H1 (cell line): Measurements from ENCODE around the gene CDS2. TPM values are rescaled to one million over a fixed set of nuclear protein-coding genes. Genes with fewer than 3 reads are reported as not detected.

Experiments used
- CTCF ChIA-PET: fragments of 300-600 bp; sonication (Branson Sonifier 250); formaldehyde crosslinking; loops from one replicate; lab custom pipeline; 2021; ENCODE audit not compliant: partially characterized antibody; lab: Charles Lee
- POLR2A ChIA-PET: fragments of 300-600 bp; sonication (Branson Sonifier 250); formaldehyde crosslinking; loops from one replicate; lab custom pipeline; 2021; ENCODE audit warnings: inconsistent platforms; ENCODE audit not compliant: partially characterized antibody; lab: Charles Lee
- DNase-seq, 2 experiments: peaks; one replicate each; pipeline versions ENCODE4 v3.0.0 to v3.0.0-alpha.2; 2010 to 2022; ENCODE audit warnings: low spot score in 2 of 2, low read depth in 1 of 2, mixed read lengths in 1 of 2
- FAIRE-seq: peaks from 2 replicates; lab custom pipeline; 2011; peaks lifted over from hg19 to GRCh38; lab: Jason Lieb, UNC
- H2AFZ ChIP-seq: 2 replicates; pipeline ENCODE4 v1.8.1; 2012; ENCODE audit warnings: low read length, inconsistent platforms
- H2AK5ac ChIP-seq: 2 replicates; pipeline ENCODE4 v1.6.1; 2013; ENCODE audit warnings: low read depth, low read length
- H2BK120ac ChIP-seq: replicated peaks from 2 replicates; pipeline ENCODE3; 2013; ENCODE audit warnings: low read depth, low read length, inconsistent platforms
- H2BK12ac ChIP-seq: 2 replicates; pipeline ENCODE4 v1.6.1; 2013; ENCODE audit warnings: low read depth, low read length
- H2BK15ac ChIP-seq: 2 replicates; pipeline ENCODE4 v1.6.1; 2013; ENCODE audit warnings: low read length
- H2BK20ac ChIP-seq: 2 replicates; pipeline ENCODE4 v1.6.1; 2013; ENCODE audit warnings: low read length
- H2BK5ac ChIP-seq: 2 replicates; pipeline ENCODE4 v1.6.1; 2013; ENCODE audit warnings: low read depth, low read length
- H3K14ac ChIP-seq: 2 replicates; pipeline ENCODE4 v1.6.1; 2013; ENCODE audit warnings: inconsistent platforms; ENCODE audit not compliant: insufficient read length
- H3K18ac ChIP-seq: 2 replicates; pipeline ENCODE4 v1.6.1; 2013; ENCODE audit warnings: low read length; ENCODE audit errors: extremely low read depth
- H3K23ac ChIP-seq: 2 replicates; pipeline ENCODE4 v1.6.1; 2013; ENCODE audit warnings: inconsistent platforms; ENCODE audit not compliant: insufficient read length
- H3K23me2 ChIP-seq: 2 replicates; pipeline ENCODE4 v1.6.1; 2013; ENCODE audit warnings: low read depth, low read length
- H3K27ac ChIP-seq: 2 replicates; pipeline ENCODE4 v1.6.1; 2011; ENCODE audit warnings: low read depth, low read length, inconsistent platforms
- H3K27me3 ChIP-seq, 4 experiments: replicated peaks in 1 of 4; 1 replicate in 1 of 4; 2 replicates in 3 of 4; pipeline versions ENCODE4 v1.6.1 to v1.8.1; 2011 to 2013; ENCODE audit warnings: low read length in 3 of 4, mild to moderate bottlenecking in 3 of 4, inconsistent platforms in 2 of 4, mixed read lengths in 2 of 4, moderate library complexity in 1 of 4; ENCODE audit not compliant: control insufficient read depth in 3 of 4, insufficient read depth in 3 of 4; ENCODE audit errors: extremely low read depth in 1 of 4
- H3K36me3 ChIP-seq, 4 experiments: 2 replicates each; pipeline versions ENCODE4 v1.6.1 to v1.8.1; 2011 to 2013; ENCODE audit warnings: mild to moderate bottlenecking in 4 of 4, low read length in 3 of 4, moderate library complexity in 2 of 4, control low read depth in 1 of 4, inconsistent platforms in 1 of 4; ENCODE audit not compliant: insufficient read depth in 4 of 4, control insufficient read depth in 2 of 4
- H3K4ac ChIP-seq: replicated peaks from 2 replicates; pipeline ENCODE3; 2013; ENCODE audit warnings: low read length, low read depth, mixed read lengths, inconsistent platforms; ENCODE audit not compliant: insufficient read length
- H3K4me1 ChIP-seq, 4 experiments: replicated peaks in 1 of 4; 1 replicate in 1 of 4; 2 replicates in 3 of 4; pipeline versions ENCODE4 v1.6.1 to v1.8.1; 2011 to 2013; ENCODE audit warnings: low read length in 3 of 4, inconsistent platforms in 2 of 4, mixed read lengths in 1 of 4; ENCODE audit not compliant: insufficient read depth in 4 of 4, control insufficient read depth in 3 of 4
- H3K4me2 ChIP-seq, 2 experiments: 2 replicates each; pipeline versions ENCODE4 v1.6.1 to v1.8.1; 2011 to 2013; ENCODE audit warnings: low read depth in 2 of 2, low read length in 2 of 2, control low read depth in 1 of 2, inconsistent platforms in 1 of 2, mild to moderate bottlenecking in 1 of 2; ENCODE audit not compliant: insufficient read depth in 1 of 2
- H3K4me3 ChIP-seq, 4 experiments: fragments of 200-600, 300-600 bp in 1 of 4; sonication (generic), shearing (Covaris generic), sonication (Bioruptor Twin) in 1 of 4; 2 replicates each; pipeline versions ENCODE4 v1.5.1 to v1.8.1; 2011 to 2016; ENCODE audit warnings: low read length in 4 of 4, low read depth in 3 of 4, control low read depth in 2 of 4, inconsistent platforms in 2 of 4, mild to moderate bottlenecking in 2 of 4, mixed read lengths in 1 of 4, moderate library complexity in 1 of 4; ENCODE audit not compliant: insufficient read depth in 2 of 4; ENCODE audit errors: extremely low read depth in 1 of 4
- H3K56ac ChIP-seq: replicated peaks from 2 replicates; pipeline ENCODE3; 2013; ENCODE audit warnings: low read depth, mild to moderate bottlenecking, mixed read lengths, low read length, inconsistent platforms; ENCODE audit not compliant: insufficient read length
- H3K79me1 ChIP-seq: 2 replicates; pipeline ENCODE4 v1.6.1; 2013; ENCODE audit warnings: low read depth, low read length, control low read depth
- H3K79me2 ChIP-seq, 2 experiments: 2 replicates each; pipeline versions ENCODE4 v1.6.1 to v1.8.1; 2012 to 2013; ENCODE audit warnings: low read length in 2 of 2, mild to moderate bottlenecking in 2 of 2, inconsistent platforms in 1 of 2; ENCODE audit not compliant: insufficient read depth in 2 of 2, control insufficient read depth in 1 of 2
- H3K9ac ChIP-seq, 4 experiments: replicated peaks in 1 of 4; 1 replicate in 1 of 4; 2 replicates in 3 of 4; pipeline versions ENCODE4 v1.6.1 to v1.8.1; 2011 to 2013; ENCODE audit warnings: low read depth in 3 of 4, low read length in 3 of 4, control low read depth in 2 of 4, mild to moderate bottlenecking in 2 of 4, moderate library complexity in 2 of 4, inconsistent platforms in 1 of 4; ENCODE audit errors: extremely low read depth in 1 of 4
- H3K9me3 ChIP-seq, 2 experiments: 2 replicates each; pipeline versions ENCODE4 v1.6.1 to v1.8.1; 2012 to 2013; ENCODE audit warnings: mild to moderate bottlenecking in 2 of 2, moderate library complexity in 2 of 2, control low read depth in 1 of 2, inconsistent platforms in 1 of 2, low read depth in 1 of 2, low read length in 1 of 2, mixed read lengths in 1 of 2; ENCODE audit not compliant: insufficient read depth in 2 of 2
- H4K20me1 ChIP-seq, 2 experiments: replicated peaks in 1 of 2; 2 replicates each; pipeline versions ENCODE3 to v1.8.1; 2011 to 2013; ENCODE audit warnings: inconsistent platforms in 2 of 2, low read length in 2 of 2, mild to moderate bottlenecking in 1 of 2; ENCODE audit not compliant: insufficient read depth in 2 of 2, control insufficient read depth in 1 of 2
- H4K5ac ChIP-seq: 2 replicates; pipeline ENCODE4 v1.6.1; 2013; ENCODE audit warnings: low read length, low read depth, mixed read lengths, inconsistent platforms; ENCODE audit not compliant: insufficient read length
- H4K8ac ChIP-seq: 2 replicates; pipeline ENCODE4 v1.8.0; 2013; ENCODE audit warnings: mild to moderate bottlenecking, moderate library complexity, low read length, inconsistent platforms; ENCODE audit not compliant: insufficient read depth; ENCODE audit errors: extremely low read depth
- H4K91ac ChIP-seq: replicated peaks from 2 replicates; pipeline ENCODE3; 2013; ENCODE audit warnings: low read length, mixed read lengths, inconsistent platforms; ENCODE audit not compliant: insufficient read length
- CBX8 ChIP-seq: fragments of 300-800, 300-1000 bp; sonication (generic); IDR thresholded peaks from 2 replicates; pipeline ENCODE4 v1.7.1; 2016; ENCODE audit warnings: low read depth, low read length, borderline replicate concordance
- HDAC2 ChIP-seq, 2 experiments: fragments of 300-600 bp in 1 of 2; sonication (generic) in 1 of 2; IDR thresholded peaks; 2 replicates each; pipeline ENCODE4 v1.6.1; 2011 to 2012; ENCODE audit warnings: low read depth in 2 of 2, low read length in 2 of 2, mild to moderate bottlenecking in 2 of 2, moderate library complexity in 2 of 2, borderline replicate concordance in 1 of 2, inconsistent platforms in 1 of 2
- KDM1A ChIP-seq: fragments of 200-600, 300-600 bp; sonication (generic); IDR thresholded peaks from 2 replicates; pipeline ENCODE4 v1.7.1; 2016; ENCODE audit warnings: mild to moderate bottlenecking, low read length, borderline replicate concordance
- NANOG ChIP-seq: IDR thresholded peaks from 2 replicates; pipeline ENCODE4 v1.6.1; 2011; ENCODE audit warnings: low read length, low read depth, mild to moderate bottlenecking, inconsistent platforms; ENCODE audit not compliant: insufficient read depth, poor library complexity, severe bottlenecking
- NRF1 ChIP-seq: IDR thresholded peaks from 2 replicates; pipeline ENCODE4 v1.6.1; 2011; ENCODE audit warnings: mild to moderate bottlenecking, low read depth, low read length, improper control_type of control experiment
- RAD21 ChIP-seq, 2 experiments: IDR thresholded peaks in 1 of 2; conservative IDR thresholded peaks in 1 of 2; 2 replicates each; pipeline ENCODE4 v1.6.1; 2011; ENCODE audit warnings: low read depth in 2 of 2, low read length in 2 of 2, improper control_type of control experiment in 1 of 2, inconsistent platforms in 1 of 2, mild to moderate bottlenecking in 1 of 2, moderate library complexity in 1 of 2
- SAP30 ChIP-seq: fragments of 300-600 bp; sonication (generic); IDR thresholded peaks from 2 replicates; pipeline ENCODE4 v1.7.1; 2012; ENCODE audit warnings: low read length, moderate library complexity, mild to moderate bottlenecking, inconsistent platforms; ENCODE audit not compliant: insufficient read depth, insufficient replicate concordance
- SIN3A ChIP-seq, 2 experiments: IDR thresholded peaks in 1 of 2; conservative IDR thresholded peaks in 1 of 2; 2 replicates each; pipeline ENCODE4 v1.6.1; 2011 to 2012; ENCODE audit warnings: low read length in 2 of 2, improper control_type of control experiment in 1 of 2, low read depth in 1 of 2, mild to moderate bottlenecking in 1 of 2
- TAF1 ChIP-seq: IDR thresholded peaks from 2 replicates; pipeline ENCODE4 v1.6.1; 2011; ENCODE audit warnings: mild to moderate bottlenecking, low read depth, low read length
- TCF12 ChIP-seq: IDR thresholded peaks from 2 replicates; pipeline ENCODE4 v1.6.1; 2011; ENCODE audit warnings: low read depth, mild to moderate bottlenecking, low read length
- WGBS, 2 experiments: shearing (Covaris generic) in 1 of 2; methylation state at CpG; one replicate each; pipeline versions ENCODE4 v1.1.6 to v1.1.7; 2013 to 2015; ENCODE audit warnings: low lambda C conversion rate in 2 of 2, mixed read lengths in 2 of 2, inconsistent platforms in 1 of 2, low coverage in 1 of 2, missing lambda C conversion rate in 1 of 2; ENCODE audit not compliant: insufficient replicate concordance in 2 of 2, insufficient coverage in 1 of 2, insufficient read length in 1 of 2; ENCODE audit errors: extremely low coverage in 1 of 2, missing lambda C conversion rate in 1 of 2; 5-methylcytosine and 5-hydroxymethylcytosine counted together
- polyA plus RNA-seq, 7 experiments: library from polyadenylated mRNA; depleted of rRNA in 3 of 7; stranded (reverse) in 5 of 7; unstranded in 2 of 7; fragments of >200 nt in 5 of 7; fragments of 200-250 nt in 2 of 7; gene quantifications; 1 replicate in 5 of 7; 2 replicates in 1 of 7; 4 replicates in 1 of 7; pipeline versions ENCODE4 v1.2.1 to v1.2.3, GENCODE V29; 2011 to 2013; ENCODE audit warnings: missing spikeins in 2 of 7, mixed read lengths in 2 of 7
- total RNA-seq: library from RNA; stranded (reverse); fragmentation: NEBNext Ultra II Directional; extraction: Animal tissue kit (Norgen Biotek cat#: 25700); gene quantifications from 2 replicates; pipeline ENCODE4 v1.2.1, GENCODE V29; 2021

CDS2 gene
- total and polyA plus RNA-seq, 2 of the 8 experiments (the other 6 are each of a cell fraction or from before 2014, with no cell fraction given) = 54.0 to 56.2 TPM

GRCh38 chr20:5156675-5157448 lies 30.1 kb downstream of the CDS2 start:
- Histone ChIP-seq H3K4me3 (no peak overlapping the region), H2BK15ac (no peak overlapping the region), H3K56ac (no peak overlapping the region), H3K27ac (no peak overlapping the region), H3K4me2 (no peak overlapping the region), H3K9me3 (no peaks in the 10 kb centered on the region), H3K23ac (no peak overlapping the region), H3K14ac (no peak overlapping the region), H3K18ac (no peak overlapping the region), H2AK5ac (no peak overlapping the region), H4K5ac (no peak overlapping the region), H2AFZ (no peak overlapping the region), H3K79me2 (peaks cover 0 to 64% of the 10 kb centered on the region in 2 experiments), H2BK5ac (no peak overlapping the region), H3K23me2 (no peaks in the 10 kb centered on the region; the same call in 1 of the 2 replicates), H4K20me1 (no peaks in the 10 kb centered on the region), H3K9ac (no peak overlapping the region), H2BK12ac (no peak overlapping the region), H3K27me3 (no peaks in the 10 kb centered on the region), H2BK20ac (no peak overlapping the region; the same call in 1 of the 2 replicates), H4K8ac (no peak overlapping the region), H3K79me1 (peaks cover 5% of the 10 kb centered on the region), H3K36me3 (no peaks in the 10 kb centered on the region), H2BK120ac (no peak overlapping the region), H4K91ac (no peak overlapping the region), H3K4ac (no peak overlapping the region), H3K4me1 (no peaks in the 10 kb centered on the region)
- ChIA-PET POLR2A (interaction anchor here (1.2 to 2.3 kb wide), 4 partner anchors 9 to 37 kb away, joined by 3 to 12 read pairs (median 6); partner anchors contain the start of gene PCNA), CTCF (interaction anchor here (0.7 to 3.8 kb wide), 8 partner anchors 9 to 66 kb away, joined by 3 to 16 read pairs (median 8); partner anchors contain the start of gene CDS2)
- DNase-seq (no peak), FAIRE-seq (no peak)
- WGBS, 2 experiments = 75% methylated on average over 4 of the region's 4 CpGs; no CpG with 5 or more reads in 1 of the 2 experiments
- TF ChIP-seq KDM1A (no peak), TCF12 (no peak), SIN3A (conservative IDR thresholded peaks at IDR 0.05 in 1 of 2, IDR thresholded peaks at IDR 0.05 in 1 of 2; ENCODE audit: low read depth in 1 of 2, low read length in 2 of 2) (no peak), TAF1 (no peak), NRF1 (no peak), CBX8 (no peak), NANOG (no peak), HDAC2 (IDR thresholded peaks at IDR 0.05; ENCODE audit: borderline replicate concordance in 1 of 2, low read depth in 2 of 2, low read length in 2 of 2) (no peak), RAD21 (IDR thresholded peaks at IDR 0.05 in 1 of 2, conservative IDR thresholded peaks at IDR 0.05 in 1 of 2; ENCODE audit: low read depth in 2 of 2, low read length in 2 of 2) (no peak), SAP30 (no peak)
